H1 (cell line): ENCODE results near the gene CTNNA3. TPM values are rescaled to one million over a fixed set of nuclear protein-coding genes. Genes with fewer than 3 reads are reported as not detected.

Source experiments
- CTCF ChIA-PET: fragments of 300-600 bp; sonication (Branson Sonifier 250); formaldehyde crosslinking; loops from one replicate; lab custom pipeline; 2021; ENCODE audit not compliant: partially characterized antibody; lab: Charles Lee
- POLR2A ChIA-PET: fragments of 300-600 bp; sonication (Branson Sonifier 250); formaldehyde crosslinking; loops from one replicate; lab custom pipeline; 2021; ENCODE audit warnings: inconsistent platforms; ENCODE audit not compliant: partially characterized antibody; lab: Charles Lee
- DNase-seq, 2 experiments: peaks; one replicate each; pipeline versions ENCODE4 v3.0.0 to v3.0.0-alpha.2; 2010 to 2022; ENCODE audit warnings: low spot score in 2 of 2, low read depth in 1 of 2, mixed read lengths in 1 of 2
- FAIRE-seq: peaks from 2 replicates; lab custom pipeline; 2011; peaks lifted over from hg19 to GRCh38; lab: Jason Lieb, UNC
- H2AFZ ChIP-seq: 2 replicates; pipeline ENCODE4 v1.8.1; 2012; ENCODE audit warnings: low read length, inconsistent platforms
- H2AK5ac ChIP-seq: 2 replicates; pipeline ENCODE4 v1.6.1; 2013; ENCODE audit warnings: low read depth, low read length
- H2BK120ac ChIP-seq: replicated peaks from 2 replicates; pipeline ENCODE3; 2013; ENCODE audit warnings: low read depth, low read length, inconsistent platforms
- H2BK12ac ChIP-seq: 2 replicates; pipeline ENCODE4 v1.6.1; 2013; ENCODE audit warnings: low read depth, low read length
- H2BK15ac ChIP-seq: 2 replicates; pipeline ENCODE4 v1.6.1; 2013; ENCODE audit warnings: low read length
- H2BK20ac ChIP-seq: 2 replicates; pipeline ENCODE4 v1.6.1; 2013; ENCODE audit warnings: low read length
- H2BK5ac ChIP-seq: 2 replicates; pipeline ENCODE4 v1.6.1; 2013; ENCODE audit warnings: low read depth, low read length
- H3K14ac ChIP-seq: 2 replicates; pipeline ENCODE4 v1.6.1; 2013; ENCODE audit warnings: inconsistent platforms; ENCODE audit not compliant: insufficient read length
- H3K18ac ChIP-seq: 2 replicates; pipeline ENCODE4 v1.6.1; 2013; ENCODE audit warnings: low read length; ENCODE audit errors: extremely low read depth
- H3K23ac ChIP-seq: 2 replicates; pipeline ENCODE4 v1.6.1; 2013; ENCODE audit warnings: inconsistent platforms; ENCODE audit not compliant: insufficient read length
- H3K23me2 ChIP-seq: 2 replicates; pipeline ENCODE4 v1.6.1; 2013; ENCODE audit warnings: low read depth, low read length
- H3K27ac ChIP-seq: 2 replicates; pipeline ENCODE4 v1.6.1; 2011; ENCODE audit warnings: low read depth, low read length, inconsistent platforms
- H3K27me3 ChIP-seq, 4 experiments: replicated peaks in 1 of 4; 1 replicate in 1 of 4; 2 replicates in 3 of 4; pipeline versions ENCODE4 v1.6.1 to v1.8.1; 2011 to 2013; ENCODE audit warnings: low read length in 3 of 4, mild to moderate bottlenecking in 3 of 4, inconsistent platforms in 2 of 4, mixed read lengths in 2 of 4, moderate library complexity in 1 of 4; ENCODE audit not compliant: control insufficient read depth in 3 of 4, insufficient read depth in 3 of 4; ENCODE audit errors: extremely low read depth in 1 of 4
- H3K36me3 ChIP-seq, 4 experiments: 2 replicates each; pipeline versions ENCODE4 v1.6.1 to v1.8.1; 2011 to 2013; ENCODE audit warnings: mild to moderate bottlenecking in 4 of 4, low read length in 3 of 4, moderate library complexity in 2 of 4, control low read depth in 1 of 4, inconsistent platforms in 1 of 4; ENCODE audit not compliant: insufficient read depth in 4 of 4, control insufficient read depth in 2 of 4
- H3K4ac ChIP-seq: replicated peaks from 2 replicates; pipeline ENCODE3; 2013; ENCODE audit warnings: low read length, low read depth, mixed read lengths, inconsistent platforms; ENCODE audit not compliant: insufficient read length
- H3K4me1 ChIP-seq, 4 experiments: replicated peaks in 1 of 4; 1 replicate in 1 of 4; 2 replicates in 3 of 4; pipeline versions ENCODE4 v1.6.1 to v1.8.1; 2011 to 2013; ENCODE audit warnings: low read length in 3 of 4, inconsistent platforms in 2 of 4, mixed read lengths in 1 of 4; ENCODE audit not compliant: insufficient read depth in 4 of 4, control insufficient read depth in 3 of 4
- H3K4me2 ChIP-seq, 2 experiments: 2 replicates each; pipeline versions ENCODE4 v1.6.1 to v1.8.1; 2011 to 2013; ENCODE audit warnings: low read depth in 2 of 2, low read length in 2 of 2, control low read depth in 1 of 2, inconsistent platforms in 1 of 2, mild to moderate bottlenecking in 1 of 2; ENCODE audit not compliant: insufficient read depth in 1 of 2
- H3K4me3 ChIP-seq, 4 experiments: fragments of 200-600, 300-600 bp in 1 of 4; sonication (generic), shearing (Covaris generic), sonication (Bioruptor Twin) in 1 of 4; 2 replicates each; pipeline versions ENCODE4 v1.5.1 to v1.8.1; 2011 to 2016; ENCODE audit warnings: low read length in 4 of 4, low read depth in 3 of 4, control low read depth in 2 of 4, inconsistent platforms in 2 of 4, mild to moderate bottlenecking in 2 of 4, mixed read lengths in 1 of 4, moderate library complexity in 1 of 4; ENCODE audit not compliant: insufficient read depth in 2 of 4; ENCODE audit errors: extremely low read depth in 1 of 4
- H3K56ac ChIP-seq: replicated peaks from 2 replicates; pipeline ENCODE3; 2013; ENCODE audit warnings: low read depth, mild to moderate bottlenecking, mixed read lengths, low read length, inconsistent platforms; ENCODE audit not compliant: insufficient read length
- H3K79me1 ChIP-seq: 2 replicates; pipeline ENCODE4 v1.6.1; 2013; ENCODE audit warnings: low read depth, low read length, control low read depth
- H3K79me2 ChIP-seq, 2 experiments: 2 replicates each; pipeline versions ENCODE4 v1.6.1 to v1.8.1; 2012 to 2013; ENCODE audit warnings: low read length in 2 of 2, mild to moderate bottlenecking in 2 of 2, inconsistent platforms in 1 of 2; ENCODE audit not compliant: insufficient read depth in 2 of 2, control insufficient read depth in 1 of 2
- H3K9ac ChIP-seq, 4 experiments: replicated peaks in 1 of 4; 1 replicate in 1 of 4; 2 replicates in 3 of 4; pipeline versions ENCODE4 v1.6.1 to v1.8.1; 2011 to 2013; ENCODE audit warnings: low read depth in 3 of 4, low read length in 3 of 4, control low read depth in 2 of 4, mild to moderate bottlenecking in 2 of 4, moderate library complexity in 2 of 4, inconsistent platforms in 1 of 4; ENCODE audit errors: extremely low read depth in 1 of 4
- H3K9me3 ChIP-seq, 2 experiments: 2 replicates each; pipeline versions ENCODE4 v1.6.1 to v1.8.1; 2012 to 2013; ENCODE audit warnings: mild to moderate bottlenecking in 2 of 2, moderate library complexity in 2 of 2, control low read depth in 1 of 2, inconsistent platforms in 1 of 2, low read depth in 1 of 2, low read length in 1 of 2, mixed read lengths in 1 of 2; ENCODE audit not compliant: insufficient read depth in 2 of 2
- H4K20me1 ChIP-seq, 2 experiments: replicated peaks in 1 of 2; 2 replicates each; pipeline versions ENCODE3 to v1.8.1; 2011 to 2013; ENCODE audit warnings: inconsistent platforms in 2 of 2, low read length in 2 of 2, mild to moderate bottlenecking in 1 of 2; ENCODE audit not compliant: insufficient read depth in 2 of 2, control insufficient read depth in 1 of 2
- H4K5ac ChIP-seq: 2 replicates; pipeline ENCODE4 v1.6.1; 2013; ENCODE audit warnings: low read length, low read depth, mixed read lengths, inconsistent platforms; ENCODE audit not compliant: insufficient read length
- H4K8ac ChIP-seq: 2 replicates; pipeline ENCODE4 v1.8.0; 2013; ENCODE audit warnings: mild to moderate bottlenecking, moderate library complexity, low read length, inconsistent platforms; ENCODE audit not compliant: insufficient read depth; ENCODE audit errors: extremely low read depth
- H4K91ac ChIP-seq: replicated peaks from 2 replicates; pipeline ENCODE3; 2013; ENCODE audit warnings: low read length, mixed read lengths, inconsistent platforms; ENCODE audit not compliant: insufficient read length
- ASH2L ChIP-seq: fragments of 200-600, 300-600 bp; sonication (generic); IDR thresholded peaks from one replicate; pipeline ENCODE4 v1.7.1; 2017; ENCODE audit warnings: low read length
- BACH1 ChIP-seq: IDR thresholded peaks from 2 replicates; pipeline ENCODE4 v1.6.1; 2012; ENCODE audit warnings: low read length, improper control_type of control experiment
- CEBPB ChIP-seq: IDR thresholded peaks from 2 replicates; pipeline ENCODE4 v1.6.1; 2012; ENCODE audit warnings: low read depth, low read length
- CHD1 ChIP-seq: IDR thresholded peaks from 2 replicates; pipeline ENCODE4 v1.6.1; 2012; ENCODE audit warnings: low read depth, low read length, improper control_type of control experiment
- CREB1 ChIP-seq: IDR thresholded peaks from 2 replicates; pipeline ENCODE4 v1.6.1; 2012; ENCODE audit warnings: inconsistent platforms
- EP300 ChIP-seq, 2 experiments: IDR thresholded peaks; 1 replicate in 1 of 2; 2 replicates in 1 of 2; pipeline ENCODE4 v1.6.1; 2011 to 2012; ENCODE audit warnings: low read depth in 2 of 2, low read length in 2 of 2, mild to moderate bottlenecking in 2 of 2, borderline replicate concordance in 1 of 2, inconsistent platforms in 1 of 2, moderate library complexity in 1 of 2
- PHF8 ChIP-seq: fragments of 200-600 bp; sonication (generic); conservative IDR thresholded peaks from 2 replicates; pipeline ENCODE4 v1.7.1; 2012; ENCODE audit warnings: low read depth, mild to moderate bottlenecking, inconsistent platforms, low read length, moderate library complexity
- POLR2A ChIP-seq, 2 experiments: IDR thresholded peaks; 1 replicate in 1 of 2; 2 replicates in 1 of 2; pipeline ENCODE4 v1.6.1; 2011; ENCODE audit warnings: low read depth in 2 of 2, low read length in 2 of 2, mild to moderate bottlenecking in 2 of 2; ENCODE audit errors: control extremely low read depth in 1 of 2
- POU5F1 ChIP-seq: IDR thresholded peaks from 2 replicates; pipeline ENCODE4 v1.6.1; 2011; ENCODE audit warnings: low read depth, mild to moderate bottlenecking, low read length, moderate library complexity
- RFX5 ChIP-seq: IDR thresholded peaks from 2 replicates; pipeline ENCODE4 v1.6.1; 2011; ENCODE audit warnings: low read depth, low read length, improper control_type of control experiment, borderline replicate concordance
- RNF2 ChIP-seq: fragments of 200-900, 300-1000 bp; sonication (generic); IDR thresholded peaks from 2 replicates; pipeline ENCODE4 v1.7.1; 2016; ENCODE audit warnings: borderline replicate concordance, low read depth, mild to moderate bottlenecking, antibody characterized with exemption, low read length; ENCODE audit not compliant: poor library complexity, severe bottlenecking; ENCODE audit errors: missing control alignments
- SIN3A ChIP-seq, 2 experiments: IDR thresholded peaks in 1 of 2; conservative IDR thresholded peaks in 1 of 2; 2 replicates each; pipeline ENCODE4 v1.6.1; 2011 to 2012; ENCODE audit warnings: low read length in 2 of 2, improper control_type of control experiment in 1 of 2, low read depth in 1 of 2, mild to moderate bottlenecking in 1 of 2
- SIX5 ChIP-seq: IDR thresholded peaks from 2 replicates; pipeline ENCODE4 v1.6.1; 2011; ENCODE audit warnings: mild to moderate bottlenecking, low read depth, low read length
- SP1 ChIP-seq: IDR thresholded peaks from 2 replicates; pipeline ENCODE4 v1.6.1; 2011; ENCODE audit warnings: low read depth, low read length
- TAF1 ChIP-seq: IDR thresholded peaks from 2 replicates; pipeline ENCODE4 v1.6.1; 2011; ENCODE audit warnings: mild to moderate bottlenecking, low read depth, low read length
- polyA plus RNA-seq, 7 experiments: library from polyadenylated mRNA; depleted of rRNA in 3 of 7; stranded (reverse) in 5 of 7; unstranded in 2 of 7; fragments of >200 nt in 5 of 7; fragments of 200-250 nt in 2 of 7; gene quantifications; 1 replicate in 5 of 7; 2 replicates in 1 of 7; 4 replicates in 1 of 7; pipeline versions ENCODE4 v1.2.1 to v1.2.3, GENCODE V29; 2011 to 2013; ENCODE audit warnings: missing spikeins in 2 of 7, mixed read lengths in 2 of 7
- total RNA-seq: library from RNA; stranded (reverse); fragmentation: NEBNext Ultra II Directional; extraction: Animal tissue kit (Norgen Biotek cat#: 25700); gene quantifications from 2 replicates; pipeline ENCODE4 v1.2.1, GENCODE V29; 2021
- TF ChIP-seq, protein P1 (sequence below): IDR thresholded peaks from 2 replicates; pipeline ENCODE4 v1.6.1; 2011; ENCODE audit warnings: low read depth, mild to moderate bottlenecking, low read length; ENCODE audit not compliant: insufficient read depth

Gene CTNNA3
- total and polyA plus RNA-seq, 2 of the 8 experiments (the other 6 are each of a cell fraction or from before 2014, with no cell fraction given), result 1.3 to 1.5 TPM

GRCh38 chr10:67156239-67156638 is 539.8 kb downstream of the CTNNA3 start:
- Histone ChIP-seq H3K79me1 (no peaks in the 10 kb centered on the region), H3K4me2 (no peak overlapping the region), H2BK12ac (no peak overlapping the region), H4K20me1 (no peaks in the 10 kb centered on the region), H4K8ac (no peak overlapping the region), H3K23me2 (no peaks in the 10 kb centered on the region), H2BK5ac (no peak overlapping the region), H3K79me2 (no peaks in the 10 kb centered on the region), H3K14ac (no peak overlapping the region), H3K4me3 (no peak overlapping the region), H3K36me3 (no peaks in the 10 kb centered on the region), H2AK5ac (no peak overlapping the region), H2AFZ (no peak overlapping the region), H4K91ac (no peak overlapping the region), H2BK120ac (no peak overlapping the region), H3K27ac (no peak overlapping the region), H3K18ac (no peak overlapping the region), H3K56ac (no peak overlapping the region), H2BK15ac (no peak overlapping the region), H2BK20ac (no peak overlapping the region), H3K4ac (no peak overlapping the region), H3K23ac (no peak overlapping the region), H3K9me3 (no peaks in the 10 kb centered on the region), H3K27me3 (no peaks in the 10 kb centered on the region), H3K4me1 (no peaks in the 10 kb centered on the region), H3K9ac (no peak overlapping the region), H4K5ac (no peak overlapping the region)
- no peak for DNase-seq
- ChIA-PET POLR2A (no interaction called here), CTCF (interaction anchor here (0.5 kb wide), 1 partner anchor 230 kb away, joined by 3 read pairs; the partner anchor contains the start of gene LRRTM3)
- no peak for FAIRE-seq
- TF ChIP-seq SIN3A (conservative IDR thresholded peaks at IDR 0.05 in 1 of 2, IDR thresholded peaks at IDR 0.05 in 1 of 2; ENCODE audit: low read depth in 1 of 2, low read length in 2 of 2) (no peak), CEBPB (no peak), TAF1 (no peak), POLR2A (IDR thresholded peaks at IDR 0.05; ENCODE audit: control extremely low read depth in 1 of 2, low read depth in 2 of 2, low read length in 2 of 2) (no peak), ASH2L (no peak), PHF8 (no peak), SIX5 (no peak), EP300 (IDR thresholded peaks at IDR 0.05; ENCODE audit: borderline replicate concordance in 1 of 2, low read depth in 2 of 2, low read length in 2 of 2) (no peak), BACH1 (no peak), SP1 (no peak), CREB1 (no peak), CHD1 (no peak), RFX5 (no peak), POU5F1 (no peak), RNF2 (no peak)
- TF ChIP-seq, protein P1, sequence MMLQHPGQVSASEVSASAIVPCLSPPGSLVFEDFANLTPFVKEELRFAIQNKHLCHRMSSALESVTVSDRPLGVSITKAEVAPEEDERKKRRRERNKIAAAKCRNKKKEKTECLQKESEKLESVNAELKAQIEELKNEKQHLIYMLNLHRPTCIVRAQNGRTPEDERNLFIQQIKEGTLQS, result no peak
